HG03442 (cell line): ENCODE data around the gene SEPTIN11.

Source experiments
- ATAC-seq: cut with Tn5 transposase; IDR thresholded peaks from one replicate; pipeline ENCODE4 v1.9.1; 2021; ENCODE audit warnings: mild to moderate bottlenecking, moderate library complexity; ENCODE audit not compliant: unreplicated experiment

Gene SEPTIN11

GRCh38 chr4:76977736-76978350 is 28.3 kb downstream of the SEPTIN11 start:
- ATAC-seq, result no peak

GRCh38 chr4:76979236-76979635 is 29.7 kb downstream of the SEPTIN11 start:
- ATAC-seq, result no peak

- no peak for ATAC-seq
Measured at GRCh38 chr4:76980261-76980660, 30.7 kb downstream of the SEPTIN11 start.

GRCh38 chr4:76981644-76982043 is 32.1 kb downstream of the SEPTIN11 start:
- no peak for ATAC-seq

GRCh38 chr4:76982638-76983584 is 33.4 kb downstream of the SEPTIN11 start:
- ATAC-seq, result no peak

- ATAC-seq, result peak; percentile 39
Measured at GRCh38 chr4:76984127-76984526, 34.6 kb downstream of the SEPTIN11 start.

- ATAC-seq, result no peak
Measured at GRCh38 chr4:76984788-76985211, 35.2 kb downstream of the SEPTIN11 start.

GRCh38 chr4:76987153-76987591 is 37.6 kb downstream of the SEPTIN11 start:
- ATAC-seq, result no peak

- no peak for ATAC-seq
Measured at GRCh38 chr4:76987685-76988084, 38.1 kb downstream of the SEPTIN11 start.

- ATAC-seq, result no peak
Measured at GRCh38 chr4:76989391-76990061, 40.0 kb downstream of the SEPTIN11 start.

GRCh38 chr4:76990288-76991080 is 40.9 kb downstream of the SEPTIN11 start:
- no peak for ATAC-seq

GRCh38 chr4:76991161-76991660 is 41.7 kb downstream of the SEPTIN11 start:
- no peak for ATAC-seq

- ATAC-seq, result peak; percentile 85
Measured at GRCh38 chr4:76993787-76994641, 44.5 kb downstream of the SEPTIN11 start.

GRCh38 chr4:76995776-76996175 is 46.2 kb downstream of the SEPTIN11 start:
- no peak for ATAC-seq

GRCh38 chr4:76996445-76996844 is 46.9 kb downstream of the SEPTIN11 start:
- no peak for ATAC-seq

GRCh38 chr4:76997077-76997476 is 47.5 kb downstream of the SEPTIN11 start:
- ATAC-seq, result no peak

GRCh38 chr4:76997532-76997931 is 48.0 kb downstream of the SEPTIN11 start:
- no peak for ATAC-seq

GRCh38 chr4:76998251-76998901 is 48.8 kb downstream of the SEPTIN11 start:
- no peak for ATAC-seq
